ENCODE results near the gene ZMYND15. TPM values are rescaled to one million over a fixed set of nuclear protein-coding genes. Genes with fewer than 3 reads are reported as not detected.
A peak's percentile ranks its signal among the peaks of the same experiment; 100 is the strongest.
"Not testable (repeated sequence)": the region's sequence is repeated elsewhere in the genome, so short reads cannot be mapped to it uniquely, and the experiment has no call there.

ZMYND15 gene
- polyA plus RNA-seq, 2 of the 4 experiments (the other 2 are of a cell fraction): 0.16 to 0.19 TPM

GRCh38 chr17:4703330-4703691 is 36.3 kb upstream of the ZMYND15 start:
- no peak for TF ChIP-seq BCL3 (IDR thresholded peaks at IDR 0.05)
- 0 out of 2 replicates have a peak, but pooled peaks have one; percentile 21 for TF ChIP-seq PBX3 (IDR thresholded peaks at IDR 0.05)

GRCh38 chr17:4704574-4704907 is 35.1 kb upstream of the ZMYND15 start:
- not testable (repeated sequence) for DNase-seq (ENCODE audit: low read depth in 1 of 2, low spot score in 1 of 2); H3K9me3 ChIP-seq; ATAC-seq; FAIRE-seq
- ChIA-PET POLR2A (interaction anchor here (0.7 to 1.5 kb wide), 7 partner anchors 17 to 250 kb away, joined by 3 to 11 read pairs (median 5); partner anchors contain the start of gene MED11), CTCF (interaction anchor here (0.7 to 6.8 kb wide), 5 partner anchors 18 to 185 kb away, joined by 3 to 34 read pairs (median 8); partner anchors contain the start of gene GLTPD2)
- WGBS (ENCODE audit: missing lambda C conversion rate): 30% methylated on average over 14 of the region's 14 CpGs
- Histone ChIP-seq H3K4me3 (peak overlapping the region; percentile 93), H3K4me1 (peaks cover 36% of the 10 kb centered on the region), H3K4me2 (peak overlapping the region; percentile 71), H3K27ac (peak overlapping the region; percentile 91 to 95)

More at GRCh38 chr17:4703330-4703691, 36.3 kb upstream of the ZMYND15 start:
- Histone ChIP-seq H3K27ac (peak overlapping the region; percentile 91 to 95), H3K9me3 (no peaks in the 10 kb centered on the region), H3K4me3 (peak overlapping the region; percentile 93), H3K4me2 (peak overlapping the region; percentile 84), H3K4me1 (peaks cover 32% of the 10 kb centered on the region)
- CTCF ChIA-PET: interaction anchor here (0.6 to 6.8 kb wide), 7 partner anchors 13 to 186 kb away, joined by 3 to 34 read pairs (median 8); no protein-coding TSS in a partner anchor
- DNase-seq (ENCODE audit: low read depth in 1 of 2, low spot score in 1 of 2) (no peak), FAIRE-seq (no peak), ATAC-seq (no peak)
- WGBS (ENCODE audit: missing lambda C conversion rate): 3% methylated on average over 15 of the region's 15 CpGs
- POLR2A ChIA-PET: interaction anchor here (0.5 to 1.5 kb wide), 5 partner anchors 23 to 452 kb away, joined by 3 to 5 read pairs (median 4); partner anchors contain the start of gene MED11

- no peaks in the 10 kb centered on the region for H3K9me3 ChIP-seq
- WGBS (ENCODE audit: missing lambda C conversion rate): 96% methylated on average over 15 of the region's 15 CpGs
- peak overlapping the region; percentile 71 for H3K4me2 ChIP-seq
- ATAC-seq: no peak
- ChIA-PET POLR2A (interaction anchor here (1.2 to 1.4 kb wide), 3 partner anchors 16 to 85 kb away, joined by 3 to 11 read pairs (median 6); no protein-coding TSS in a partner anchor), CTCF (interaction anchor here (1.0 to 6.8 kb wide), 4 partner anchors 18 to 185 kb away, joined by 3 to 56 read pairs (median 32); no protein-coding TSS in a partner anchor)
- no peak for DNase-seq (ENCODE audit: low read depth in 1 of 2, low spot score in 1 of 2)
- H3K27ac ChIP-seq: peak overlapping the region; percentile 91 to 95; a peak in 5 of 6 replicates
- no peak for FAIRE-seq
- peak overlapping the region; percentile 93 for H3K4me3 ChIP-seq
- H3K4me1 ChIP-seq: peaks cover 33% of the 10 kb centered on the region
- no peak for TF ChIP-seq E2F6 (IDR thresholded peaks at IDR 0.05; ENCODE audit: borderline replicate concordance, low read depth)
- no peak for TF ChIP-seq EHF (CRISPR knock-in tag; IDR thresholded peaks at IDR 0.05)
- TF ChIP-seq ATOH8 (CRISPR knock-in tag; IDR thresholded peaks at IDR 0.05; ENCODE audit: low read depth): no peak
- no peak for TF ChIP-seq CTCF (IDR thresholded peaks at IDR 0.05)
- no peak for TF ChIP-seq RNF2 (IDR thresholded peaks at IDR 0.05; ENCODE audit: borderline replicate concordance, low read depth)
- TF ChIP-seq GATA3 (IDR thresholded peaks at IDR 0.05; ENCODE audit: borderline replicate concordance): no peak
- no peak for TF ChIP-seq CHD2 (IDR thresholded peaks at IDR 0.05; ENCODE audit: low read length, partially characterized antibody)
- no peak for TF ChIP-seq NPAS2 (CRISPR knock-in tag; IDR thresholded peaks at IDR 0.05; ENCODE audit: borderline replicate concordance)
- no peak for TF ChIP-seq POLR2AphosphoS2 (conservative IDR thresholded peaks at IDR 0.05; ENCODE audit: low read length)
- TF ChIP-seq HOXA7 (CRISPR knock-in tag; IDR thresholded peaks at IDR 0.05): no peak
- no peak for TF ChIP-seq RAD21 (conservative IDR thresholded peaks at IDR 0.05 in 1 of 2, IDR thresholded peaks at IDR 0.05 in 1 of 2)
- no peak for TF ChIP-seq NFE2L2 (conservative IDR thresholded peaks at IDR 0.05; ENCODE audit: low read length)
- TF ChIP-seq HOXB5 (CRISPR knock-in tag; IDR thresholded peaks at IDR 0.05): no peak
- no peak for TF ChIP-seq MAX (IDR thresholded peaks at IDR 0.05)
- no peak for TF ChIP-seq ESRRA (IDR thresholded peaks at IDR 0.05; ENCODE audit: borderline replicate concordance, low read length)
- no peak for TF ChIP-seq CBX8 (IDR thresholded peaks at IDR 0.05)
- TF ChIP-seq HDAC2 (IDR thresholded peaks at IDR 0.05): no peak
- no peak for TF ChIP-seq FOXS1 (CRISPR knock-in tag; IDR thresholded peaks at IDR 0.05)
These were observed 34.6 kb upstream of the ZMYND15 start for GRCh38 chr17:4704991-4705390.

Data from A549 (cell line).